Globus pallidus (tissue), 1 donor: Measurements from ENCODE around the gene POLR2I.
"Not testable (repeated sequence)": the region's sequence is repeated elsewhere in the genome, so short reads cannot be mapped to it uniquely, and the experiment has no call there.

Source experiments
- DNase-seq: peaks from one replicate; pipeline ENCODE4 v3.0.0-alpha.2; 2015; ENCODE audit warnings: low spot score

POLR2I gene

GRCh38 chr19:36100476-36100875 lies 14.2 kb downstream of the POLR2I start:
- no peak for DNase-seq

GRCh38 chr19:36099166-36099785 lies 15.4 kb downstream of the POLR2I start:
- DNase-seq = no peak

GRCh38 chr19:36097036-36097435 lies 17.6 kb downstream of the POLR2I start:
- DNase-seq = peak; percentile 98

- peak; percentile 88 for DNase-seq
These were observed 21.0 kb downstream of the POLR2I start for GRCh38 chr19:36093687-36094086.

- no peak for DNase-seq
These were observed 21.5 kb downstream of the POLR2I start for GRCh38 chr19:36093146-36093662.

GRCh38 chr19:36092566-36092965 lies 22.1 kb downstream of the POLR2I start:
- no peak for DNase-seq

GRCh38 chr19:36090910-36091695 lies 23.6 kb downstream of the POLR2I start:
- no peak for DNase-seq

GRCh38 chr19:36089847-36090246 lies 24.8 kb downstream of the POLR2I start:
- DNase-seq = no peak

- no peak for DNase-seq
These were observed 28.3 kb downstream of the POLR2I start for GRCh38 chr19:36086326-36086725.

- no peak for DNase-seq
These were observed 30.3 kb downstream of the POLR2I start for GRCh38 chr19:36084231-36085009.

- DNase-seq = no peak
These were observed 31.8 kb downstream of the POLR2I start for GRCh38 chr19:36082916-36083315.

GRCh38 chr19:36081894-36082293 lies 32.8 kb downstream of the POLR2I start:
- no peak for DNase-seq

- peak; percentile 93 for DNase-seq
These were observed 33.3 kb downstream of the POLR2I start for GRCh38 chr19:36081385-36081784.

GRCh38 chr19:36079389-36079945 lies 35.2 kb downstream of the POLR2I start:
- DNase-seq = no peak

- no peak for DNase-seq
These were observed 41.4 kb downstream of the POLR2I start for GRCh38 chr19:36073121-36073876.

GRCh38 chr19:36072081-36072480 lies 42.6 kb downstream of the POLR2I start:
- DNase-seq = no peak

- not testable (repeated sequence) for DNase-seq
These were observed 45.7 kb downstream of the POLR2I start for GRCh38 chr19:36068810-36069499.

GRCh38 chr19:36067681-36068080 lies 47.0 kb downstream of the POLR2I start:
- DNase-seq = no peak

- no peak for DNase-seq
These were observed 49.8 kb downstream of the POLR2I start for GRCh38 chr19:36064826-36065225.
